Cardiac fibroblast (primary cell): Measurements from ENCODE around the gene MLLT1.

Experiments used
- DNase-seq, 2 donors: peaks; one replicate each; pipeline versions ENCODE4 v3.0.0 to v3.0.0-alpha.2; 2010; ENCODE audit warnings: low read depth in 2 of 2
- H3K4me3 ChIP-seq, 2 donors: replicated peaks in 1 of 2; 1 replicate in 1 of 2; 2 replicates in 1 of 2; pipeline ENCODE4 v1.5.1; 2011; ENCODE audit warnings: low read depth in 2 of 2, low read length in 2 of 2, mild to moderate bottlenecking in 2 of 2, moderate library complexity in 1 of 2
- CTCF ChIP-seq: IDR thresholded peaks from one replicate; pipeline ENCODE4 v1.5.1; 2011; ENCODE audit warnings: low read depth, mild to moderate bottlenecking, low read length, inconsistent platforms

MLLT1 gene

GRCh38 chr19:6173190-6173589, 106.6 kb downstream of the MLLT1 start:
- no peak overlapping the region for H3K4me3 ChIP-seq
- TF ChIP-seq CTCF = no peak
- DNase-seq = no peak

GRCh38 chr19:6172074-6172863, 107.5 kb downstream of the MLLT1 start:
- H3K4me3 ChIP-seq = no peak overlapping the region
- no peak for TF ChIP-seq CTCF
- DNase-seq = no peak

- no peak for DNase-seq
- TF ChIP-seq CTCF = no peak
- no peak overlapping the region for H3K4me3 ChIP-seq
Observed at GRCh38 chr19:6167115-6167514, 112.7 kb downstream of the MLLT1 start.

- H3K4me3 ChIP-seq = no peak overlapping the region
- DNase-seq = peak in 1 of 2 donors; percentile 9
- no peak for TF ChIP-seq CTCF
Observed at GRCh38 chr19:6164906-6165531, 114.8 kb downstream of the MLLT1 start.

- no peak overlapping the region for H3K4me3 ChIP-seq
- DNase-seq = peak in 1 of 2 donors; percentile 3
- TF ChIP-seq CTCF = no peak
Observed at GRCh38 chr19:6161271-6161850, 118.4 kb downstream of the MLLT1 start.
